WTC11 (cell line): ENCODE results near the gene KNTC1. TPM values are rescaled to one million over a fixed set of nuclear protein-coding genes. Genes with fewer than 3 reads are reported as not detected.

Experiments used
- ATAC-seq: fragments of 200-7000 bp; cut with Tn5 transposase; 2 replicates; pipeline ENCODE4 v1.10.0; 2021; ENCODE audit warnings: mild to moderate bottlenecking, moderate library complexity
- CTCF ChIA-PET: fragments of 300-600 bp; sonication (Branson Sonifier 250); formaldehyde crosslinking; loops from one replicate; lab custom pipeline; 2021; ENCODE audit warnings: antibody characterized with exemption; lab: Charles Lee
- POLR2A ChIA-PET: fragments of 350-600 bp; sonication (Branson Sonifier 250); formaldehyde crosslinking; loops from one replicate; lab custom pipeline; 2021; ENCODE audit warnings: antibody characterized with exemption; lab: Charles Lee
- DNase-seq: peaks from one replicate; pipeline ENCODE4 v3.0.0; 2021; ENCODE audit warnings: low spot score
- H3K27ac Mint-ChIP-seq: 2 replicates; pipeline ENCODE4 v1.8.0; 2021; ENCODE audit warnings: mixed read lengths
- H3K27me3 Mint-ChIP-seq: 2 replicates; pipeline ENCODE4 v1.8.0; 2021; ENCODE audit warnings: low read depth, mild to moderate bottlenecking, moderate library complexity, mixed read lengths
- H3K36me3 Mint-ChIP-seq: 2 replicates; pipeline ENCODE4 v1.8.0; 2021; ENCODE audit warnings: mixed read lengths
- H3K4me1 Mint-ChIP-seq: 2 replicates; pipeline ENCODE4 v1.8.0; 2022; ENCODE audit warnings: mixed read lengths
- H3K4me3 Mint-ChIP-seq: 2 replicates; pipeline ENCODE4 v1.8.0; 2021; ENCODE audit warnings: mild to moderate bottlenecking, moderate library complexity, mixed read lengths
- H3K9me3 Mint-ChIP-seq: 2 replicates; pipeline ENCODE4 v1.8.0; 2021; ENCODE audit warnings: mixed read lengths
- ATF3 ChIP-seq: sonication (generic); formaldehyde crosslinking; conservative IDR thresholded peaks from 2 replicates; pipeline ENCODE4 v1.8.1; 2022; ENCODE audit warnings: mild to moderate bottlenecking, missing genetic modification reagents
- CDX4 ChIP-seq: fragments of 250-450 bp; sonication (Bioruptor Pico); IDR thresholded peaks from 2 replicates; pipeline ENCODE4 v1.9.0; 2021; ENCODE audit warnings: moderate library complexity, mild to moderate bottlenecking, inconsistent platforms, borderline replicate concordance
- CTCF ChIP-seq: fragments of 200-600 bp; IDR thresholded peaks from 2 replicates; pipeline ENCODE4 v1.8.0; 2022; ENCODE audit warnings: antibody characterized with exemption
- E2F4 ChIP-seq: sonication (generic); formaldehyde crosslinking; IDR thresholded peaks from 2 replicates; pipeline ENCODE4 v1.8.1; 2022; ENCODE audit warnings: low read depth, mild to moderate bottlenecking, moderate library complexity, missing genetic modification reagents, borderline replicate concordance
- EMX1 ChIP-seq: fragments of 250-450 bp; sonication (Bioruptor Pico); IDR thresholded peaks from 2 replicates; pipeline ENCODE4 v1.8.0; 2021; ENCODE audit warnings: mild to moderate bottlenecking
- ERG ChIP-seq: fragments of 250-450 bp; sonication (Bioruptor Pico); IDR thresholded peaks from 2 replicates; pipeline ENCODE4 v1.8.0; 2021; ENCODE audit warnings: mild to moderate bottlenecking
- FOXP1 ChIP-seq: sonication (generic); formaldehyde crosslinking; IDR thresholded peaks from 2 replicates; pipeline ENCODE4 v1.8.0; 2022; ENCODE audit warnings: missing genetic modification reagents, mild to moderate bottlenecking, moderate library complexity, borderline replicate concordance
- JAZF1 ChIP-seq: fragments of 250-450 bp; sonication (Bioruptor Pico); IDR thresholded peaks from 2 replicates; pipeline ENCODE4 v1.9.0; 2021; ENCODE audit warnings: moderate library complexity, mild to moderate bottlenecking, inconsistent platforms
- MAX ChIP-seq: sonication (generic); formaldehyde crosslinking; IDR thresholded peaks from 2 replicates; pipeline ENCODE4 v1.8.0; 2022; ENCODE audit warnings: mild to moderate bottlenecking, missing genetic modification reagents
- MLX ChIP-seq: sonication (generic); formaldehyde crosslinking; IDR thresholded peaks from 2 replicates; pipeline ENCODE4 v1.8.1; 2023; ENCODE audit warnings: mild to moderate bottlenecking, missing genetic modification reagents, moderate library complexity
- NR3C1 ChIP-seq: sonication (generic); formaldehyde crosslinking; conservative IDR thresholded peaks from 2 replicates; pipeline ENCODE4 v1.8.1; 2023; ENCODE audit warnings: low read depth, mild to moderate bottlenecking, missing genetic modification reagents
- OVOL2 ChIP-seq: fragments of 250-450 bp; sonication (Bioruptor Pico); IDR thresholded peaks from 2 replicates; pipeline ENCODE4 v1.9.0; 2021; ENCODE audit warnings: mild to moderate bottlenecking, borderline replicate concordance
- PRRX2 ChIP-seq: fragments of 250-450 bp; sonication (Bioruptor Pico); IDR thresholded peaks from 2 replicates; pipeline ENCODE4 v1.8.0; 2021; ENCODE audit warnings: mild to moderate bottlenecking
- RELA ChIP-seq: sonication (generic); formaldehyde crosslinking; IDR thresholded peaks from 2 replicates; pipeline ENCODE4 v1.8.1; 2022; ENCODE audit warnings: missing genetic modification reagents, mild to moderate bottlenecking, borderline replicate concordance
- RORB ChIP-seq: fragments of 250-450 bp; sonication (Bioruptor Pico); IDR thresholded peaks from 2 replicates; pipeline ENCODE4 v1.9.0; 2021; ENCODE audit warnings: mild to moderate bottlenecking
- SMAD4 ChIP-seq: sonication (generic); formaldehyde crosslinking; IDR thresholded peaks from 2 replicates; pipeline ENCODE4 v1.8.0; 2022; ENCODE audit warnings: mild to moderate bottlenecking, missing genetic modification reagents
- TEAD1 ChIP-seq: sonication (generic); formaldehyde crosslinking; IDR thresholded peaks from 2 replicates; pipeline ENCODE4 v1.8.0; 2022; ENCODE audit warnings: mild to moderate bottlenecking, missing genetic modification reagents
- ZBTB21 ChIP-seq: sonication (generic); formaldehyde crosslinking; IDR thresholded peaks from 2 replicates; pipeline ENCODE4 v1.8.1; 2023; ENCODE audit warnings: mild to moderate bottlenecking, missing genetic modification reagents, borderline replicate concordance
- ZNF138 ChIP-seq: sonication (generic); formaldehyde crosslinking; conservative IDR thresholded peaks from 2 replicates; pipeline ENCODE4 v1.8.1; 2022; ENCODE audit warnings: mild to moderate bottlenecking, moderate library complexity, missing genetic modification reagents
- ZNF219 ChIP-seq: sonication (generic); formaldehyde crosslinking; IDR thresholded peaks from 2 replicates; pipeline ENCODE4 v1.8.0; 2023; ENCODE audit warnings: missing genetic modification reagents, mild to moderate bottlenecking, borderline replicate concordance
- ZNF232 ChIP-seq: sonication (generic); formaldehyde crosslinking; IDR thresholded peaks from 2 replicates; pipeline ENCODE4 v1.8.0; 2022; ENCODE audit warnings: mild to moderate bottlenecking, missing genetic modification reagents
- ZNF425 ChIP-seq: fragments of 250-450 bp; sonication (Bioruptor Pico); conservative IDR thresholded peaks from 2 replicates; pipeline ENCODE4 v1.9.0; 2021; ENCODE audit warnings: mild to moderate bottlenecking
- ZSCAN18 ChIP-seq: fragments of 250-450 bp; sonication (Bioruptor Pico); IDR thresholded peaks from 2 replicates; pipeline ENCODE4 v2.1.2; 2022; ENCODE audit warnings: mild to moderate bottlenecking, moderate library complexity
- total RNA-seq: library from RNA; stranded (reverse); gene quantifications from 3 replicates; pipeline ENCODE4 v1.2.3, GENCODE V29; 2021

Gene KNTC1
- total RNA-seq, 1 experiment from 2014 or later, result 85.1 TPM

- TF ChIP-seq MLX (CRISPR knock-in tag) (no peak), ZNF425 (CRISPR knock-in tag) (no peak), RORB (no peak), JAZF1 (CRISPR knock-in tag) (no peak), ERG (CRISPR knock-in tag) (no peak), EMX1 (CRISPR knock-in tag) (no peak), E2F4 (no peak), NR3C1 (no peak), ZNF232 (CRISPR knock-in tag) (no peak)
- TF ChIP-seq, all 79 proteins: peak for 0
- ChIA-PET CTCF (no interaction called here), POLR2A (no interaction called here)
- ATAC-seq, result no peak
- no peak for DNase-seq
- Mint-ChIP-seq H3K9me3 (peaks cover 4% of the 10 kb centered on the region), H3K4me3 (no peak overlapping the region), H3K4me1 (no peaks in the 10 kb centered on the region), H3K36me3 (peaks cover 74% of the 10 kb centered on the region), H3K27ac (no peak overlapping the region), H3K27me3 (no peaks in the 10 kb centered on the region)
Measured at GRCh38 chr12:122481861-122482260, 45.2 kb upstream of the KNTC1 start.

- ATAC-seq (no peak), DNase-seq (no peak)
- Mint-ChIP-seq H3K27ac (no peak overlapping the region), H3K4me3 (no peak overlapping the region), H3K27me3 (no peaks in the 10 kb centered on the region), H3K36me3 (peaks cover 71% of the 10 kb centered on the region), H3K4me1 (no peaks in the 10 kb centered on the region)
- ChIA-PET POLR2A (no interaction called here), CTCF (no interaction called here)
- no peak for TF ChIP-seq OVOL2 (CRISPR knock-in tag)
- TF ChIP-seq ZNF219 (CRISPR knock-in tag), result no peak
- no peak for TF ChIP-seq NR3C1
- TF ChIP-seq RORB, result no peak
- TF ChIP-seq ZBTB21, result no peak
- no peak for TF ChIP-seq CTCF
- no peak for TF ChIP-seq FOXP1 (CRISPR knock-in tag)
- TF ChIP-seq MAX (CRISPR knock-in tag), result no peak
- no peak for TF ChIP-seq SMAD4 (CRISPR knock-in tag)
- no peak for TF ChIP-seq PRRX2 (CRISPR knock-in tag)
- TF ChIP-seq CDX4, result no peak
- TF ChIP-seq RELA (CRISPR knock-in tag), result no peak
- no peak for TF ChIP-seq ZSCAN18 (CRISPR knock-in tag)
- TF ChIP-seq ATF3 (CRISPR knock-in tag), result no peak
- TF ChIP-seq TEAD1 (CRISPR knock-in tag), result no peak
- no peak for TF ChIP-seq ZNF138
- TF ChIP-seq, all 79 proteins: peak for 0
- H3K9me3 Mint-ChIP-seq, result peaks cover 4% of the 10 kb centered on the region
Measured at GRCh38 chr12:122483969-122484368, 43.1 kb upstream of the KNTC1 start.
